Measurements from ENCODE around the gene KIAA1958.
A peak's percentile ranks its signal among the peaks of the same experiment; 100 is the strongest.
"Not testable (repeated sequence)": the region's sequence is repeated elsewhere in the genome, so short reads cannot be mapped to it uniquely, and the experiment has no call there.

Gene KIAA1958

DNA sequence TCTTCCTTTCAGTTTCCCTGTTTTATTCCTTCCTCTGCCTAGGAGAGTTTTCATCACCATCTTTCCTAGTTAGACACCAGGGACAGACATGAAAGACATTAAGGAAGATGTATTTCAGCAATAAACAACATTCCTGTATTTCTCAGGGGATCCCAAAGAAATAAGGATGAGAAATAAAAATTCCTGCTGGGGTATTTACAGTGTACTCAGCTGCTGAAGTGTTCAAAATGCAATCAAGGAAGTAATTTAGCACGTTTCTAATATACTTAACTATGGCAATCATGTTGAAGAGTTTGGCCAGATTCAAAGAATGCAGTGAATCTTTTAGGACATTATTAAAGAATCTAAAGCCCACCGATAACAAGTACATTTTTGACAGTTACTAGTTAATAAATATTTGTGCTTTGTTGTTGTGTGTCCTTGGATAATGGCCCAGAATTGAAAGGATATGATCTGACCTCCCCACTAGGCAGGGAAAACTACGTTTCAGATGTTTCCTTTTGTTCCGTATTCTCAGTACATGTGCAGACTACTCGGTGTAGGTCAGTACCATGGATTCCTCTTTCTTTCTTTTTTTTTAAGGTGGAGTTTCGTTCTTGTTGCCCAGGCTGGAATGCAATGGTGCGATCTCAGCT is 184.5 kb downstream of the KIAA1958 start:
- no peak for DNase-seq

DNA sequence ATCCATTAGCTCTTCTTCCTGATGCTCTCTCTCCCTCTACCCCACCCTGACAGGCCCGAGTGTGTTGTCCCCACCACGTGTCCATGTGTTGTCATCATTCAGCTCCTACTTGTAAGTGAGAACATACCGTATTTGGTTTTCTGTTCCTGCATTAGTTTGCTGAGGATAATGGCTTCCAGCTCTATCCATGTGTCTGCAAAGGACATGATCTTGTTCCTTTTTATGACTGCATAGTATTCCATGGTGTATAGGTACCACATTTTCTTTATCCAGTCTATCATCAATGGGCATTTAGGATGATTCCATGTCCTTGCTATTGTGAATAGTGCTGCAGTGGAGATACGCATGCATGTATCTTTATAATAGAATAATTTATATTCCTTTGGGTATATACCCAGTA is 186.6 kb downstream of the KIAA1958 start:
- DNase-seq, result not testable (repeated sequence)

DNA sequence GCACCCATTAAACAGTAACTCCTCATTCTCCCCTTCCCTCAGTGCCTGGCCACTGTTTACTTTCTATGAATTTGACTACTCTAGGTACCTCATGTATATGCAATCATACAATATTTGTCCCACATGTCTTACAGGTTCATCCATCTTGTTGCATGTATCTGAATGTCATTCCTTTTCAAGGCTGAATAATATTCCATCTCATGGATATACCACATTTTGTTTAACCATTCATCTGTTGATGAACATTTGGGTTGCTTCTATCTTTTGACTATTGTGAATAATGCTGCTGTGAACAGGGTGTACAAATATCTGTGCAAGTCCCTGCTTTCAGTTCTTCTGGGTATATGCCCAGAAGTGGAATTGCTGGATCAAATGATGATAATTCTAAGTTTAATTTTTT is 190.4 kb downstream of the KIAA1958 start:
- no peak for DNase-seq

GRCh38 chr9:112680731-112681402 is 194.2 kb downstream of the KIAA1958 start:
- DNase-seq, result no peak

GRCh38 chr9:112689161-112689740 is 202.6 kb downstream of the KIAA1958 start:
- DNase-seq, result no peak

DNA sequence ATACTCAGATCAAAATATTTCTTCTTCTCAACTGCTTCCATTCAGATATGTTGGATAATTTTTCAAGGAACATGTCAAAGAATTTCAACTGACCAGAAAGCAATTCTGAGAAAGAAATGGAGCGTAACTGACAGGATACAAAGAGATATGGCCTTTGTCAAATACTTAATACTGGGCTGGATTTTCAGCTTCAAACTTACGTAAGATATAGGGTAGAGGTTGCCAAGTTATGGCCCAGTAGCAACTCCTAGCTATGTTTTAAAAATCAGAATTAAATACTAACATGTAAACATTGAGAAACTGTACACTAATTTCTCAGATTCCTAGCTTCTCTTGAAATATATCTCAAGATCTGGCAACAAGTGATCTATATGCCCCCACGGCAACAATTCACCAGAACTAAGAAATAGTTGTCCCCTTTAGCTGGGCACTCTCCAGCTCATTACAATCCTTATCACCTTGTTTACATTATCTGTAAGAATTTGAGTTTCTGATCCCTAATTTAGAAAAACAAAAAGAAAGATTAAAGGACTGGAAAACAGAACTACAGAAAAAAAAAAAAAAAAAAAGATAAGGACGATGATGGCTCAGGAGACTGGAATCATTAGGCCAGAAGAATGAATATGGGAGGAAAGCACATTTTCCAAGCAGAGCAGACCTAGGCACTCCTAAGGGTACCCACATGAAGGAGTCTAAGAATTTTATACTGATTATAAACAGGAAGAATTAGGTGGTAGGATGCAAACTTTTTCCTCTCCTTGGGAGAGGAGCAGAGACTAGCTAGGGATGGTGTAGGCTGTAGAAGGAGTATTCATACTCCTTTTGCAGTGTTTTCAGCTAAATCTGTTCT is 208.3 kb downstream of the KIAA1958 start:
- no peak for DNase-seq

DNA sequence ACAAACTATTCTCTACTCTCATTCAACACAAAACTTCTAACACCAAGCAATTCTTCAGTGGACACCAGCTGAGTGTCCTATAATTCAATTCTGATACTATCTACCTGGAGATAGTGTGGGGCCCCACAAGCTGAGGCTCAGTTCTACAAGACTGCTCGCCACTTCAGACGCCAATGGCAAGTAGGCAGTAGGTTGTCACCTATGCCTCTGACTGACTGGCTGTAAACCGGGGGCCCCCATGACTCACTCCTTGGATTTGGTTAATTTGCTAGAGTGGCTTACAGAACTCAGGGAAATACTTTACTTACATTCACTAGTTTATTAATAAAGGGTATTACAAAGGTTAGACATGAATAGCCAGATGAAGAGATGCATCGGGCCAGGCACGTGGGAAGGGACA is 209.8 kb downstream of the KIAA1958 start:
- DNase-seq, result no peak

GRCh38 chr9:112699230-112699629 is 212.6 kb downstream of the KIAA1958 start:
- DNase-seq, result no peak

GRCh38 chr9:112700085-112700484 is 213.5 kb downstream of the KIAA1958 start:
- no peak for DNase-seq

DNA sequence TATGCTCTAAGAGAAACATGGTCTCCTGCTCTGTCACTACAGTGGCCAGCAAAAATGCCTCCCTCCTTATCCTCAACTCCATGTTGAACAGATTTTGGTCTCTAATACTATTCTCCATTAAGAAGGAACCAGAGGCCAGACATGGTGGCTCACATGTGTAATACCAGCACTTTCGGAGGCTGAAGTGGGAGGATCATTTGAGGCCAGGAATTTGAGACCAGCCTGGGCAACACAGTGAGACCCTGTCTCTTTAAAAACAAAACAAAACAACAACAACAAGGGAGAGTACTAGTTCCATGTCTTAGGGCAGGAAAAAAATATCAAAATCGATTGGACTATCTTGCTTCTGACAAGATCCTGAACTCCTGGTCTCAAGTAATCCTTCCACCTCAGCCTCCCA is 216.7 kb downstream of the KIAA1958 start:
- no peak for DNase-seq

GRCh38 chr9:112705768-112706427 is 219.3 kb downstream of the KIAA1958 start:
- DNase-seq, result peak; percentile 67

DNA sequence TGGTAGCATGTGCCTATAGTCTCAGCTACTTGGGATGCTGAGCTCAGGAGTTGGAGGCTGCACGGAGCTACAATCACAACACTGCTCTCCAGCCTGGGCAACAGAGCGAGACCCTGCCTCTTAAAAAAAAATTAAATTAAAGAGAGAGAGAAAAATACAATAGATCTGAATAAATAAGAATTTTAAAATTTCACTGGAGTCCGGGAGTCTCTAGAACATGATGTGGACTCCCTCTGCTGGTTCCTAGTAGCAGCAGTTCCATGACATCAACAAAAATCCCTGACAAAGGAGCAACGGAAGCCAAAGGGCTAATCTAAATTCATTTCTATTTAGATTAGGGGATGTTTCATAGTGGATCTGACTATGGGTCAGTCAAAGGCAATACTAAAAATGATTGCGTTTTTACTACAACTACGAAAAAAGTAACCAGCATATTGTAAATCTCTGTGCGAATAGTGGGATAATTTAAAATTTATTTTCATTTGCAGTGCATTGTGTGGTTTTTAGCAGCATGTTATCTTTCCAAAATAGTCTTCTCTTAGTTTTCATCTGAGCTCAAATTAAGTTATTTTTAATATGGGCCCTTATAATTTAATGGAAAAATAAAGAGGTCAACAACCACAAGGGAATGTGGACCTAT is 224.5 kb downstream of the KIAA1958 start:
- DNase-seq, result peak; percentile 1

- no peak for DNase-seq
Observed at GRCh38 chr9:112712678-112713077, 226.1 kb downstream of the KIAA1958 start.

DNA sequence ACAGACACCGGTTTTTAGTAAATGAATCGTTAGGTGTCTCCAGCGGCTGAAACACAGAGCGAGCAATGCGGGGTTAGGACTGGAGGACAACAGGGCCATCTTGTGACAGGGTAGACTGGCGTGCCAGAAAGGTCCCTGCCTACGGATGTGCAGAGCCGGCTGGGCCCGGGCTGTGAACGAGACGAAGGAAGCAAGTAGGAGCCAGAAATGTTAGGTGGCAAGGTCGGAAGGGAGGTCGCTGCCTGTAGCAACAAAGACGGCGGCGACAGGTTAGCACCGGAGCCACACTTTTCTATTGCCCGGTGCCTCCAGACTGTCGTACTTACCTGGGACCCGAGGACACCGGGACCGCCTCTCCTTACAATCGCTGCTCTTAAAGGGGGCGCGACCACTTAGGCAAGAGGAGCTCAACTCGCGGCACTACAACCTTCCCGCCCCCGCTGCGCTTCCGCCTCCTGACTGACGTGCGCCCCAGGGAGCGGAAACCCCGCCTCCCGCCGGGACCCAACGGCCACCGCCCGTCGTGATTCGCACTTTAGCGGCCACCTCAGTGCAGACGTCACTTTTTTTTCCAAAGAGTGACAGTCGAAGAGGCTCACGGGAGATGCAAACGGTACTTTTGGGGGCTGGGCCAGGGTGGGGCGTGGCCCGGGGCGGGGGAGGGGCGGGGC is 231.2 kb downstream of the KIAA1958 start, which contains the start of gene INIP:
TSS of gene INIP (minus strand) at position 457 of the 671 bp plus-strand sequence. CDS start 1,632 bp downstream, outside the sequence.
- peak; percentile 92 for DNase-seq
